Measurements from ENCODE around the gene SIGLEC12. TPM values are rescaled to one million over a fixed set of nuclear protein-coding genes. Genes with fewer than 3 reads are reported as not detected.
"Not testable (repeated sequence)": the region's sequence is repeated elsewhere in the genome, so short reads cannot be mapped to it uniquely, and the experiment has no call there.

Gene SIGLEC12
- polyA plus RNA-seq, 1 donor (not counting 4 experiments of a cell fraction or from before 2014, with no cell fraction given) = not detected

DNA sequence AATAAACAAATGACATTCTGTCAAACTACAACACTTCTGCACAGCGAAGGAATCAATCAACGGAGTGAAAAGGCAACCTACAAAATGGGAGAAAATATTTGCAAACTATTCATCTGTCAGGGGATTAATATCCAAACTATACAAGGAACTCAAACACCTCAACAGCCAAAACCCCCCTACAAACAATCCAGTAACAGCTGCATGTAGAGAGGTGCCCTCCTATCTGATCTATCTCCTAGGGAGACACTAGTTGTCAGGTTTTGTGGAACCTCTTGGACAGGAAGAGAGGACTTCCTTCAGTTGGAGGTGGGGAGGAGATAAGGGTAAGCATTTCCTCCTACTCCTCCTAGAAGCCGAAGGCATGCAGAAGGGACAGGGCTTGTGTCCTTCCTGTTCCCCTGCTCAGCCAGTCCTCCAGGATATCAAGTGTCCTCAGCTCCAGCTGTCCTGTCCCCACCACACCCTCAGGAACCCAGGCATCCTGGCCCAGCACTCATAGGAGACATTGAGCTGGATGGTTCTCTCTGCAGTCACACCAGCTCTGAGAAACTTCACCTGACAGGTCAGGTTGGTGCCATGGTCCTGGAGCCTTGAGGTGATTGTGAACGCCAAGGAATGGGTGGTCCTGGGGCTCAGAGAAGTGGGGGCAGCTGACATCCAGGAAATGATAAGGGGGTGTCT lies 33.6 kb downstream of the SIGLEC12 start:
- H3K4me2 ChIP-seq (ENCODE audit: control insufficient read depth, extremely low read depth, insufficient read depth, low read depth, low read length) = no peak overlapping the region
- no peaks in the 10 kb centered on the region for H3K79me2 ChIP-seq (ENCODE audit: control insufficient read depth, insufficient read depth, low read length)
- no peaks in the 10 kb centered on the region for H3K36me3 ChIP-seq (ENCODE audit: control insufficient read depth in 2 of 2, extremely low read depth in 1 of 2, insufficient read depth in 2 of 2, low read length in 2 of 2)
- TF ChIP-seq, protein P1, sequence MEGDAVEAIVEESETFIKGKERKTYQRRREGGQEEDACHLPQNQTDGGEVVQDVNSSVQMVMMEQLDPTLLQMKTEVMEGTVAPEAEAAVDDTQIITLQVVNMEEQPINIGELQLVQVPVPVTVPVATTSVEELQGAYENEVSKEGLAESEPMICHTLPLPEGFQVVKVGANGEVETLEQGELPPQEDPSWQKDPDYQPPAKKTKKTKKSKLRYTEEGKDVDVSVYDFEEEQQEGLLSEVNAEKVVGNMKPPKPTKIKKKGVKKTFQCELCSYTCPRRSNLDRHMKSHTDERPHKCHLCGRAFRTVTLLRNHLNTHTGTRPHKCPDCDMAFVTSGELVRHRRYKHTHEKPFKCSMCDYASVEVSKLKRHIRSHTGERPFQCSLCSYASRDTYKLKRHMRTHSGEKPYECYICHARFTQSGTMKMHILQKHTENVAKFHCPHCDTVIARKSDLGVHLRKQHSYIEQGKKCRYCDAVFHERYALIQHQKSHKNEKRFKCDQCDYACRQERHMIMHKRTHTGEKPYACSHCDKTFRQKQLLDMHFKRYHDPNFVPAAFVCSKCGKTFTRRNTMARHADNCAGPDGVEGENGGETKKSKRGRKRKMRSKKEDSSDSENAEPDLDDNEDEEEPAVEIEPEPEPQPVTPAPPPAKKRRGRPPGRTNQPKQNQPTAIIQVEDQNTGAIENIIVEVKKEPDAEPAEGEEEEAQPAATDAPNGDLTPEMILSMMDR (optimal IDR thresholded peaks at IDR 0.05 in 1 of 3, IDR thresholded peaks at IDR 0.05 in 1 of 3, conservative IDR thresholded peaks at IDR 0.05 in 1 of 3; ENCODE audit: extremely low read depth in 1 of 3, insufficient read depth in 2 of 3, low read length in 3 of 3) = no peak
- no peak for TF ChIP-seq EZH2 (IDR thresholded peaks at IDR 0.05; ENCODE audit: low read length)
- DNase-seq (ENCODE audit: low read depth, low spot score) (no peak), FAIRE-seq (no peak)
- no peak overlapping the region for H2AFZ ChIP-seq (ENCODE audit: control insufficient read depth, low read length)
- no peak overlapping the region for H3K9ac ChIP-seq (ENCODE audit: control insufficient read depth, extremely low read depth, insufficient read depth, low read length)
- H3K4me1 ChIP-seq (ENCODE audit: control insufficient read depth, extremely low read depth, insufficient read depth, low read length) = no peaks in the 10 kb centered on the region
- no peaks in the 10 kb centered on the region for H4K20me1 ChIP-seq (ENCODE audit: control insufficient read depth, extremely low read depth, insufficient read depth, low read length)
- no peaks in the 10 kb centered on the region for H3K9me1 ChIP-seq (ENCODE audit: control insufficient read depth, extremely low read depth, insufficient read depth, low read length)
- H3K27me3 ChIP-seq (ENCODE audit: control insufficient read depth, extremely low read depth, insufficient read depth, low read length) = no peaks in the 10 kb centered on the region
- dilution Hi-C loops (cut with MboI; ENCODE audit: extremely low pct_ligation_motif_present, low sequenced_read_pairs) = no loop called here
- H3K27ac ChIP-seq (ENCODE audit: control insufficient read depth, insufficient read depth, low read length) = no peak overlapping the region
- no peak overlapping the region for H3K4me3 ChIP-seq (ENCODE audit: control insufficient read depth in 2 of 3, extremely low read depth in 1 of 3, insufficient read depth in 2 of 3, low read depth in 1 of 3, low read length in 3 of 3)
- H3K9me3 ChIP-seq (ENCODE audit: control insufficient read depth, low read depth, low read length) = no peaks in the 10 kb centered on the region

DNA sequence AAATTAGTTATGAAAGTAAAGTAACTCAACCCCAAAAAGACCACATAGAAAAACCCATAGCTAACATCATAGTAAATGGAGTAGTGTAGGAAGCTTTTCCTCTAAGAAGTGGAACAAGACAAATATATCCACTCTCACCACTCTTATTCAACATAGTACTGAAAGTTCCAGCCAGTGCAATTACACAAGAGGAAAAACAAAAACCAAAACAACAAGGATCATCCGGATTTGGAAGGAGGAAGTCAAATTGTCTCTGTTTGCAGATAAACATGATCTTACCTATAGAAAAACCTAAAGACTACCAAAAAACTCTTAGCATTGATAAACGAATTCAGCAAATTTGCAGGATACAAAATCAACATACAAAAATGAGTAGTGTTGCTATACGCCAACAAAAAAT lies 34.9 kb downstream of the SIGLEC12 start:
- no peaks in the 10 kb centered on the region for H3K4me1 ChIP-seq (ENCODE audit: control insufficient read depth, extremely low read depth, insufficient read depth, low read length)
- H3K4me2 ChIP-seq (ENCODE audit: control insufficient read depth, extremely low read depth, insufficient read depth, low read depth, low read length) = no peak overlapping the region
- dilution Hi-C loops (cut with MboI; ENCODE audit: extremely low pct_ligation_motif_present, low sequenced_read_pairs) = no loop called here
- H3K9me3 ChIP-seq (ENCODE audit: control insufficient read depth, low read depth, low read length) = no peaks in the 10 kb centered on the region
- H3K9me1 ChIP-seq (ENCODE audit: control insufficient read depth, extremely low read depth, insufficient read depth, low read length) = no peaks in the 10 kb centered on the region
- no peak overlapping the region for H3K9ac ChIP-seq (ENCODE audit: control insufficient read depth, extremely low read depth, insufficient read depth, low read length)
- H3K27me3 ChIP-seq (ENCODE audit: control insufficient read depth, extremely low read depth, insufficient read depth, low read length) = no peaks in the 10 kb centered on the region
- no peaks in the 10 kb centered on the region for H3K36me3 ChIP-seq (ENCODE audit: control insufficient read depth in 2 of 2, extremely low read depth in 1 of 2, insufficient read depth in 2 of 2, low read length in 2 of 2)
- TF ChIP-seq EZH2 (IDR thresholded peaks at IDR 0.05; ENCODE audit: low read length) = no peak
- FAIRE-seq = no peak
- no peak overlapping the region for H3K4me3 ChIP-seq (ENCODE audit: control insufficient read depth in 2 of 3, extremely low read depth in 1 of 3, insufficient read depth in 2 of 3, low read depth in 1 of 3, low read length in 3 of 3)
- no peak overlapping the region for H2AFZ ChIP-seq (ENCODE audit: control insufficient read depth, low read length)
- DNase-seq (ENCODE audit: low read depth, low spot score) = no peak
- no peaks in the 10 kb centered on the region for H4K20me1 ChIP-seq (ENCODE audit: control insufficient read depth, extremely low read depth, insufficient read depth, low read length)
- no peaks in the 10 kb centered on the region for H3K79me2 ChIP-seq (ENCODE audit: control insufficient read depth, insufficient read depth, low read length)
- H3K27ac ChIP-seq (ENCODE audit: control insufficient read depth, insufficient read depth, low read length) = no peak overlapping the region

DNA sequence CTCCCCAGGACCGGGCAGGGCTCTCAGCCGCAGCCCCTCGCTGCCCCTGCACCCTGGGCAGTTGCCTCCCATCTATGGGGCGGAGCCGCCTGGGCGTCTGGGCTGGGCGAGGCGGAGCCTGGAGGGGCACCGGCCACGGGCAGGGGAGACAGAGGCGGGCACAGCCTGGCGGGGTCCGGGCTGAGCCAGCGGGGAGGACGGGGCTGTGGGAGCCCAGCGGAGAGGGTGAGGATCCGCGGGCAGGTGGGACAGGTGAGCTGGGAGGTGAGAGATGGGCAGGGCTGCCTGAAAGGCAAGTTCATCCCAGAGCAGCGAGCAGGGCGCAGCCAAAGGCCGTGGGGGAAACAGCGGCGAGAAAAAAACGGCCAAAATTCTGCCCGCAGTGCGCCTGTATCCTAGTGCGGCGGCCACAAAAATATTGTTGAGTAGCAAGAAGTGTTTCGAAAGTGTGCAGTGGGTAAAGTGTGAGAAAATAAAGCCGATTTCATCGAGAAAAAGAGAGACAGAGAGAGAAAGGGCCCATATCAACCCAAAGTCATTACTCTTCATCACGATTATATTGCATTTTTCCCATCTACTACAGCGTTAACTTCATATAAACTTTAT lies 37.5 kb downstream of the SIGLEC12 start:
- H3K4me1 ChIP-seq (ENCODE audit: control insufficient read depth, extremely low read depth, insufficient read depth, low read length); H3K4me3 ChIP-seq (ENCODE audit: control insufficient read depth in 2 of 3, extremely low read depth in 1 of 3, insufficient read depth in 2 of 3, low read depth in 1 of 3, low read length in 3 of 3); H3K27ac ChIP-seq (ENCODE audit: control insufficient read depth, insufficient read depth, low read length); H3K9me3 ChIP-seq (ENCODE audit: control insufficient read depth, low read depth, low read length); H3K27me3 ChIP-seq (ENCODE audit: control insufficient read depth, extremely low read depth, insufficient read depth, low read length); H2AFZ ChIP-seq (ENCODE audit: control insufficient read depth, low read length); H4K20me1 ChIP-seq (ENCODE audit: control insufficient read depth, extremely low read depth, insufficient read depth, low read length); FAIRE-seq; dilution Hi-C loops (cut with MboI; ENCODE audit: extremely low pct_ligation_motif_present, low sequenced_read_pairs); H3K4me2 ChIP-seq (ENCODE audit: control insufficient read depth, extremely low read depth, insufficient read depth, low read depth, low read length); H3K9me1 ChIP-seq (ENCODE audit: control insufficient read depth, extremely low read depth, insufficient read depth, low read length); H3K9ac ChIP-seq (ENCODE audit: control insufficient read depth, extremely low read depth, insufficient read depth, low read length); DNase-seq (ENCODE audit: low read depth, low spot score); H3K79me2 ChIP-seq (ENCODE audit: control insufficient read depth, insufficient read depth, low read length); H3K36me3 ChIP-seq (ENCODE audit: control insufficient read depth in 2 of 2, extremely low read depth in 1 of 2, insufficient read depth in 2 of 2, low read length in 2 of 2): not testable (repeated sequence)

All from keratinocyte (primary cell).